IgD-negative memory B cell (primary cell): Measurements from ENCODE around the gene ANO7. TPM values are rescaled to one million over a fixed set of nuclear protein-coding genes. Genes with fewer than 3 reads are reported as not detected.
A peak's percentile ranks its signal among the peaks of the same experiment; 100 is the strongest.

Source experiments
- H3K27ac Mint-ChIP-seq, 3 donors: one replicate each; pipeline ENCODE4 v1.8.0; 2020 to 2022; ENCODE audit warnings: mild to moderate bottlenecking in 3 of 3, mixed read lengths in 3 of 3, moderate library complexity in 1 of 3
- H3K27me3 Mint-ChIP-seq: one replicate; pipeline ENCODE4 v1.8.0; 2021; ENCODE audit warnings: mixed read lengths
- H3K36me3 Mint-ChIP-seq: one replicate; pipeline ENCODE4 v1.8.0; 2020; ENCODE audit warnings: mild to moderate bottlenecking, mixed read lengths
- H3K4me1 Mint-ChIP-seq, 3 donors: one replicate each; pipeline ENCODE4 v1.8.0; 2020 to 2022; ENCODE audit warnings: mixed read lengths in 3 of 3, mild to moderate bottlenecking in 1 of 3
- H3K4me3 Mint-ChIP-seq, 4 donors: one replicate each; pipeline ENCODE4 v1.8.0; 2020 to 2022; ENCODE audit warnings: mild to moderate bottlenecking in 4 of 4, mixed read lengths in 4 of 4, moderate library complexity in 3 of 4
- H3K9me3 Mint-ChIP-seq, 3 donors: one replicate each; pipeline ENCODE4 v1.8.0; 2020 to 2021; ENCODE audit warnings: mixed read lengths in 3 of 3, mild to moderate bottlenecking in 1 of 3
- polyA plus RNA-seq: library from polyadenylated mRNA; unstranded; fragments of 300-500 nt; fragmentation: Illumina TruSeq; gene quantifications from one replicate; pipeline ENCODE4 v1.2.3, GENCODE V29; 2021

The ANO7 gene
- polyA plus RNA-seq, 1 donor from 2014 or later, result not detected

GRCh38 chr2:241232736-241233575, 44.5 kb downstream of the ANO7 start:
- Mint-ChIP-seq H3K4me1 (peaks cover 0 to 1% (median 0%) of the 10 kb centered on the region in 3 donors), H3K36me3 (peaks cover 18% of the 10 kb centered on the region), H3K4me3 (no peak overlapping the region), H3K27me3 (no peaks in the 10 kb centered on the region), H3K9me3 (no peaks in the 10 kb centered on the region), H3K27ac (no peak overlapping the region)

DNA sequence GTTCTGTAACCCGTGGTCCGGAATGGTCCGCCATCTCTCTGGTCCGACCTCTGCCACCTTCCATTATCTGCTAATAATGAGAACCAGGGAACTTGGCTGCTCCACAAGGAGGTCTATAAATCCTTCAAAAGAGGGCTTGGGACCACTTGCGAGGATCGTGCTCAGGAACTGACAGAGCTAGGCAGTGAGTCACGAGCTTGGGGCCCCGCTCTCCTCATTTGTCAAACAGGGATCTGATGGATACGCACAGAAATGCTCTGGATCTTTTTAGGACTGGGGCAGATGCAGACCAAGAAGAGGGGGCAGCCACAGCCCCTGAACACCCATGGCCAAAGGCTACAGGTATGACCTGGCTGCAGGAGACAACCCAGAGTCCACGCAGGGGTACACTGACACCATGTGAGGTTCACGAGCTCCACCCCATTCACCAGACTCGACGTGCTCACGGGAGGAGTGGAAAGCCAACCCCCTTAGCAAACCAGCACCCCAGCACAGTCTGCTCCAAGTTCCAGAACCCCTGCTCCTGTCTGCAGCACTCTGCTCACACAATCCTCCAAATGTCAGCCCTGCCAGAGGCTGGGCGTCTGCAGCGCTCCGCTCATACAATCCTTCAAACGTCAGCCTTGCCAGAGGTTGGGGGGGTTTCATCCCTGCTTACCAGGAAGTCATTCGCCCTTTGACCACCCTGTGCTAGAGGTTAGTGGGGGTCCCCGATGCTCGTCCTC, 45.8 kb downstream of the ANO7 start:
- Mint-ChIP-seq H3K9me3 (no peaks in the 10 kb centered on the region), H3K27ac (no peak overlapping the region), H3K36me3 (peaks cover 18% of the 10 kb centered on the region), H3K4me1 (peaks cover 0 to 1% (median 0%) of the 10 kb centered on the region in 3 donors), H3K4me3 (no peak overlapping the region), H3K27me3 (no peaks in the 10 kb centered on the region)

DNA sequence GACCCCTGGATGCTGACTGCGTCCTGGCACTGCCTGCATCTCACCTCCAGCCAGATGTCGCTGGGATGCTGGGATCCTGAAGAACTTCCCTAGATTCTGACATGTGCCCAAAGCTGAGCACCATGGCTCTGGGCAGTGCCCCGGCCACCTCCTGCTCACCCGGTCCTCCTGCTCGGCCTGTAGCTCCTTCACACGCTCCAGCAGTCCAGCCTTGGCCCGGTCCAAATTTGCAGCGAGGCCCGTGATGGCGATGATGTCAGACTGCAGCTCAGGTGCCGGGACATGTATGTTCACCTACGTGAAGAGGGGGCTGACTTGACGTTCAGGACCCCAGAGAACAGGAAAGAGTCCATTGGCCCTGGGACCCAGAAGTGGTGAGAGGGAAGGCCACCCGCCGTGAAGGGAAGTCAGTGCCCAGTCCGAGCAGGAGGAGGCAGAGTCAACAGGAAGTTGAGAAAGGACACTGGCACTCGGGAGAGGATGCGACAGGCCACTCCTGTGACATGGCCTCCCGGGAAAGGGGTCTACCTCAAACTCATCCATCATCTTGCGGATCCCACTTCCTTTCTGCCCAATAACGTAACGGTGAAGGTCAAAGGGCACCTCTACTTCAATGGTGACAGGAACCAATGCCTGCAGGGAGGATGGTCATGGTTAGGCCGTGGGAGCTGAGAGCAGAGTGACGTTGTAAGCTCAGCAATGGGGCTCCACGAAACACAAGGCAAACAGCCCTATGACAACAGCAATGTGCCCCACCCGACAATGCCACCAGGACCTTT, 46.7 kb downstream of the ANO7 start:
- no peaks in the 10 kb centered on the region for H3K27me3 Mint-ChIP-seq
- H3K27ac Mint-ChIP-seq, result no peak overlapping the region
- H3K4me3 Mint-ChIP-seq, result no peak overlapping the region
- peaks cover 16% of the 10 kb centered on the region for H3K36me3 Mint-ChIP-seq
- H3K4me1 Mint-ChIP-seq, result peaks cover 0 to 1% (median 0%) of the 10 kb centered on the region in 3 donors
- no peaks in the 10 kb centered on the region for H3K9me3 Mint-ChIP-seq

- Mint-ChIP-seq H3K27me3 (no peaks in the 10 kb centered on the region), H3K27ac (no peak overlapping the region), H3K36me3 (peaks cover 14% of the 10 kb centered on the region), H3K9me3 (no peaks in the 10 kb centered on the region), H3K4me3 (no peak overlapping the region), H3K4me1 (peaks cover 0 to 1% (median 0%) of the 10 kb centered on the region in 3 donors)
These were observed 47.5 kb downstream of the ANO7 start for GRCh38 chr2:241235859-241236593.

DNA sequence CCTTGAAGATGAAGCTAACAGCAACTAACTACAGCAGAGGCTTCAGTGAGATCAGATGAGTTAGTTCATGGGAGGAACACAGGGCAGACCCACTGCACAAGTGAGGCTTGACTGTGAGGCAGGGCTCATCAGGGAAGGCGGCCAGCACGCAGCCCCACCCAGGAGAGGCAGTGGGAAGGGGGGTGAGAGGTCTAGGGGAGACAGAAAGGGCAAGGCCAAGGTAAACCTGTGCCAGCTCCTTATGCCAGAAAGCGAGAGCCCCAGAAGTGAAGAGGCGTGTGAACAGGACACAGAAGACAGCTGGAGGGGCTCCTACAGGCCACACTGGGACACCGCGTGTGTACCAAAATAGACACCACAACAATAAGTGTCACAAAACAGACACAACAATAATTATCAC, 48.6 kb downstream of the ANO7 start:
- no peaks in the 10 kb centered on the region for H3K27me3 Mint-ChIP-seq
- H3K4me3 Mint-ChIP-seq, result no peak overlapping the region
- H3K36me3 Mint-ChIP-seq, result peaks cover 10% of the 10 kb centered on the region
- H3K4me1 Mint-ChIP-seq, result peaks cover 0 to 1% (median 0%) of the 10 kb centered on the region in 3 donors
- H3K9me3 Mint-ChIP-seq, result no peaks in the 10 kb centered on the region
- H3K27ac Mint-ChIP-seq, result peak overlapping the region in 1 of 3 donors; percentile 35

GRCh38 chr2:241237949-241238371, 49.5 kb downstream of the ANO7 start:
- Mint-ChIP-seq H3K27ac (no peak overlapping the region), H3K4me1 (peaks cover 0 to 1% (median 0%) of the 10 kb centered on the region in 3 donors), H3K4me3 (no peak overlapping the region), H3K36me3 (peaks cover 10% of the 10 kb centered on the region), H3K27me3 (no peaks in the 10 kb centered on the region), H3K9me3 (no peaks in the 10 kb centered on the region)

GRCh38 chr2:241238693-241239198, 50.3 kb downstream of the ANO7 start:
- H3K27ac Mint-ChIP-seq, result no peak overlapping the region
- H3K9me3 Mint-ChIP-seq, result no peaks in the 10 kb centered on the region
- no peak overlapping the region for H3K4me3 Mint-ChIP-seq
- H3K27me3 Mint-ChIP-seq, result no peaks in the 10 kb centered on the region
- peaks cover 0 to 1% (median 0%) of the 10 kb centered on the region in 3 donors for H3K4me1 Mint-ChIP-seq
- H3K36me3 Mint-ChIP-seq, result peaks cover 7% of the 10 kb centered on the region

DNA sequence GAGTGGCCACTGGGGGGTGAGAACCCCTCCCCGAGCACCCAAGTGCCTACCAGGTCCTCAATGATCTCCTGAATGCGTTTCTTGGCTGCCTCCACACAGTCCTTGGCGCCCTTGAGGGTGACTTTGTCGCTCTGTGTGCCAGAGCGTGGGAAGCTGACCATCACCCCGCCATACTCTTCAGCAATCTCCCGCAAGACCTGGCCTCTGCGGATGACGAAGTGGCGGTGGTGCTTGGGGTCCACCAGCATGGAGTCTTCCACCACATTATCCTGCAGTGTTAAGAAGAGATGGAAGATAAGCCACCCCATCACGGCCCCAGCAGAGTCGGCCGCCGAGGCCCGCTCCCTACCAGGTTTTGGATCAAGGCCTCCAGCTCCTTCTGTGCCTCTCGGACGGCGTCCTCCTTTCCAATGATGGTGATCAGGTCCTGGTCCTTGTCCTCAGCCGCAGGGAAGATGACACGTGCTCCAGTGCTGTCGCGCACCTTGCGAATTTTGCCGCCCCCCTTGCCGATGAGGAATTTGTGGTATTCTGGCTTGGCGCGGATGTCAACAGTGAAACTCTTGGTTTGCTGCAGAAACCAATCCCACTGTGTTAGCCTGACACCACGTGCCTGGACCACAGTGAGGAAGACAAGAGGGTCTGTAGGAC, 51.2 kb downstream of the ANO7 start:
- Mint-ChIP-seq H3K27me3 (no peaks in the 10 kb centered on the region), H3K9me3 (no peaks in the 10 kb centered on the region), H3K36me3 (peaks cover 7% of the 10 kb centered on the region), H3K27ac (no peak overlapping the region), H3K4me1 (peaks cover 0 to 1% (median 0%) of the 10 kb centered on the region in 3 donors), H3K4me3 (no peak overlapping the region)

DNA sequence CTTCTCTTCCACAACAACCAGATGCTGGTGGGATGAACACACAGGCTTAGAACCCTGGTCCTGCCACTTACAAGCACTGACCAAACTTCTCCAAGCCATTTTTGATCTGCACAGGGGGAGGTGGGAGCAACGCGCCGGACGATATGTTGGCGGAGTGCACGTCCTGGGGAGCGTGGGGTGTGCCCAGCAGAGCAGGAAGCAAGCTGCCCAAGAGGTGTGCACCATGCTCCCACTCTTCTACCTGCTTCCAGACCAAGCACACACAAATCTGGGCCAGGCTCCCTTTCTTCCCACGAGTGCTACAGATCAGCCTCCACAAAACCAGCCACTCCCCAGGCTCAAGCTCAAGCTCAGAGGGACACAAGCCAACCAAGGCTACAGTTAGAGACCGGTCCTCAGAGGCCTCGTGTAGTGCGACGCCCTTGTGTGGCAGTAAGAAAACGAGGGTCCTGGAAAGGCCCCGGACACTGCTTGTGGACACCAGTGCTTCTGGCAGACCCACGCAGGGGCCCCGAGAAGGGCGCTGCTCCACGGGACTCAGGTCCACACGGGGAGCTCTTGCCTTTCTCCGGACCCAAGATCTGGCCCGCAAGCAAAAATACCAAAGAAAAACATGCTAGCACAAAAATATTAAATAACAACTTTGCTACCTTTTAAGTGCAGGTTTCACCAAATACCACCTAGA, 52.0 kb downstream of the ANO7 start:
- Mint-ChIP-seq H3K27ac (no peak overlapping the region), H3K27me3 (no peaks in the 10 kb centered on the region), H3K4me3 (no peak overlapping the region), H3K36me3 (peaks cover 7% of the 10 kb centered on the region), H3K9me3 (no peaks in the 10 kb centered on the region), H3K4me1 (peaks cover 0 to 1% (median 0%) of the 10 kb centered on the region in 3 donors)

GRCh38 chr2:241241669-241242068, 53.2 kb downstream of the ANO7 start:
- Mint-ChIP-seq H3K27ac (no peak overlapping the region), H3K36me3 (peaks cover 2% of the 10 kb centered on the region), H3K9me3 (no peaks in the 10 kb centered on the region), H3K4me1 (no peaks in the 10 kb centered on the region), H3K27me3 (no peaks in the 10 kb centered on the region), H3K4me3 (no peak overlapping the region)

DNA sequence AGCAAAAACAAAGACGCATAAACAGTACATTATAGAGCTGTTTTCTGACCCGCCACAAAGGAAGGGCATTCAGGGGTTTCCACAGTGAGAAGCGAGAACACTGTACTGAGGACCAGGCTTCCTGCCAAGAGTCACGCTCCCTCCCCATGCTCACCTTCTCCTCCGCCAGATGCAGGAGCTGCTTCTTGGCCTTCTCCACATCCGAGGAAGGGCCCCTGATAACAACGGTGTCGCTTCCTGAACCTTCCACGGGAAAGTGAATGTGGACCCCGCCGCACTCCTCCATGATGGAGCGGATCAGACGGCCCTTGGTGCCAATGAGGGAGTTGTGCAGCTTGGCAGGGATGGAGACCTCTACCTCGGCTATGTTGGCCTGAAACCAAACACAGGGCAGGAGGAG, 53.8 kb downstream of the ANO7 start:
- Mint-ChIP-seq H3K4me1 (no peaks in the 10 kb centered on the region), H3K27me3 (no peaks in the 10 kb centered on the region), H3K4me3 (no peak overlapping the region), H3K36me3 (peaks cover 2% of the 10 kb centered on the region), H3K27ac (peak overlapping the region in 2 of 3 donors; percentile 46 to 77), H3K9me3 (no peaks in the 10 kb centered on the region)

DNA sequence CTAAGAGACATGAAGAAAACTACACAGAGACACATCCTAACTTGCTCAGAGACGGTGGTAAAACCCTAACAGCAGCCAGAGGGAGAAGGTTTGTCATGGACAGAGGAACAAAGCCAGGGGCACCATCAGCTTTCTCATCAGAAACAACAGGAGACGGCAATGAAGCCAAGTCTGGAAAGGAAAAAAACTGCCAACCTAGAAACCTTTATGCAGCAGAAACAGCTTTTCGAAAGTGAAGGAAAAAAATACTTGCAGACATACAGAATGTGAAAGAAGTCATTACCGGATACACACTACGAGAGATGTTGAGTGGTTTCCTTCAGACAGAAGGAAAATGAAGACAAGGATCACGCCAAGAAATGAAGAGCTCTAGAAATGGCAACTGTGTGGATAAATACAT, 55.9 kb downstream of the ANO7 start:
- no peaks in the 10 kb centered on the region for H3K4me1 Mint-ChIP-seq
- no peaks in the 10 kb centered on the region for H3K27me3 Mint-ChIP-seq
- H3K9me3 Mint-ChIP-seq, result no peaks in the 10 kb centered on the region
- H3K27ac Mint-ChIP-seq, result no peak overlapping the region
- no peak overlapping the region for H3K4me3 Mint-ChIP-seq
- peaks cover 1% of the 10 kb centered on the region for H3K36me3 Mint-ChIP-seq

GRCh38 chr2:241248289-241248688, 59.8 kb downstream of the ANO7 start:
- H3K27ac Mint-ChIP-seq, result peak overlapping the region in 1 of 3 donors; percentile 80
- H3K4me1 Mint-ChIP-seq, result no peaks in the 10 kb centered on the region
- H3K36me3 Mint-ChIP-seq, result peaks cover 5% of the 10 kb centered on the region
- H3K4me3 Mint-ChIP-seq, result no peak overlapping the region
- H3K27me3 Mint-ChIP-seq, result no peaks in the 10 kb centered on the region
- H3K9me3 Mint-ChIP-seq, result no peaks in the 10 kb centered on the region
